ENCODE measurements around the gene AASDH. TPM values are rescaled to one million over a fixed set of nuclear protein-coding genes. Genes with fewer than 3 reads are reported as not detected.

Gene AASDH
- total and polyA plus RNA-seq, 2 of the 4 experiments (the other 2 are of a cell fraction): 4.7 to 12.0 TPM

DNA sequence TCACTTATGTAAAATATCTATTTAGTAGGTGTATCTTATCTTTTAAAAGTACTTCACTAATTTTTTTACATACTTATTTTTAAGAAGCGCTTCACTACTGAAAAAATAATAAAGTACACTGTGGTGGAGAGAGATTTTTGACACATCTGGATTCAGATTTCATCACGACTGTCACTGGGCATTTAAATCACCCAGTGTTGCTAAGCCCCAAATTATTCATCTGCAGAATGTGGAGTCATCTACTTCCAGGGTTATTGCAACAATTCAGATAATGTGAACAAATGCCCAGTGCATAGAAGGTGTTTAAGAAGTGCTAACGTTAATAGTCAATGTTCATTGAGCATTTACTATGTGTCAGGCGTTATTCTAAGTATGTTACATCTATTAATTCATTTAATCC is 41.8 kb downstream of the AASDH start:
- BruUV-seq (replicated peaks): no TSS peak
- no peak overlapping the region for H3K18ac ChIP-seq (ENCODE audit: low read depth, low read length)
- no peak overlapping the region for H4K8ac ChIP-seq (ENCODE audit: low read depth in 2 of 2, low read length in 2 of 2)
- H2BK15ac ChIP-seq (ENCODE audit: low read depth, low read length): no peak overlapping the region
- no peak overlapping the region for H3K14ac ChIP-seq (replicated peaks; ENCODE audit: low read depth, low read length)
- no peaks in the 10 kb centered on the region for H3K79me1 ChIP-seq (ENCODE audit: low read depth in 1 of 2, low read length in 2 of 2)
- no peak for ATAC-seq (ENCODE audit: low read depth)
- POLR2A ChIA-PET (ENCODE audit: unreplicated experiment): no interaction called here
- no peak overlapping the region for H2AK9ac ChIP-seq (replicated peaks; ENCODE audit: low read depth, low read length, poor library complexity)
- H2BK20ac ChIP-seq (ENCODE audit: low read depth, low read length): no peak overlapping the region
- intact Hi-C loops (cut with micrococcal nuclease) (no loop called here), dilution Hi-C loops (cut with HindIII; ENCODE audit: low sequenced_read_pairs, unreplicated experiment) (no loop called here), in situ Hi-C loops (cut with MboI; ENCODE audit: low sequenced_read_pairs) (no loop called here)
- CTCF ChIA-PET: no interaction called here
- WGBS, 2 experiments (ENCODE audit: extremely low coverage in 2 of 2, insufficient read length in 1 of 2): no CpG with 5 or more reads among the region's 4 CpGs
- H3K56ac ChIP-seq (ENCODE audit: extremely low read depth, insufficient read depth, low read length): no peak overlapping the region
- TF ChIP-seq CEBPB (IDR thresholded peaks at IDR 0.05; ENCODE audit: low read depth, low read length) (no peak), NFE2L2 (IDR thresholded peaks at IDR 0.05; ENCODE audit: low read depth, low read length) (no peak), MXI1 (IDR thresholded peaks at IDR 0.05; ENCODE audit: borderline replicate concordance, low read depth, low read length) (no peak), SMC3 (IDR thresholded peaks at IDR 0.05; ENCODE audit: low read depth, low read length) (no peak), BHLHE40 (IDR thresholded peaks at IDR 0.05; ENCODE audit: low read depth, low read length) (no peak)
- TF ChIP-seq, protein P1, sequence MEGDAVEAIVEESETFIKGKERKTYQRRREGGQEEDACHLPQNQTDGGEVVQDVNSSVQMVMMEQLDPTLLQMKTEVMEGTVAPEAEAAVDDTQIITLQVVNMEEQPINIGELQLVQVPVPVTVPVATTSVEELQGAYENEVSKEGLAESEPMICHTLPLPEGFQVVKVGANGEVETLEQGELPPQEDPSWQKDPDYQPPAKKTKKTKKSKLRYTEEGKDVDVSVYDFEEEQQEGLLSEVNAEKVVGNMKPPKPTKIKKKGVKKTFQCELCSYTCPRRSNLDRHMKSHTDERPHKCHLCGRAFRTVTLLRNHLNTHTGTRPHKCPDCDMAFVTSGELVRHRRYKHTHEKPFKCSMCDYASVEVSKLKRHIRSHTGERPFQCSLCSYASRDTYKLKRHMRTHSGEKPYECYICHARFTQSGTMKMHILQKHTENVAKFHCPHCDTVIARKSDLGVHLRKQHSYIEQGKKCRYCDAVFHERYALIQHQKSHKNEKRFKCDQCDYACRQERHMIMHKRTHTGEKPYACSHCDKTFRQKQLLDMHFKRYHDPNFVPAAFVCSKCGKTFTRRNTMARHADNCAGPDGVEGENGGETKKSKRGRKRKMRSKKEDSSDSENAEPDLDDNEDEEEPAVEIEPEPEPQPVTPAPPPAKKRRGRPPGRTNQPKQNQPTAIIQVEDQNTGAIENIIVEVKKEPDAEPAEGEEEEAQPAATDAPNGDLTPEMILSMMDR (conservative IDR thresholded peaks at IDR 0.05; ENCODE audit: low read depth, low read length): no peak
- TF ChIP-seq, protein P2, sequence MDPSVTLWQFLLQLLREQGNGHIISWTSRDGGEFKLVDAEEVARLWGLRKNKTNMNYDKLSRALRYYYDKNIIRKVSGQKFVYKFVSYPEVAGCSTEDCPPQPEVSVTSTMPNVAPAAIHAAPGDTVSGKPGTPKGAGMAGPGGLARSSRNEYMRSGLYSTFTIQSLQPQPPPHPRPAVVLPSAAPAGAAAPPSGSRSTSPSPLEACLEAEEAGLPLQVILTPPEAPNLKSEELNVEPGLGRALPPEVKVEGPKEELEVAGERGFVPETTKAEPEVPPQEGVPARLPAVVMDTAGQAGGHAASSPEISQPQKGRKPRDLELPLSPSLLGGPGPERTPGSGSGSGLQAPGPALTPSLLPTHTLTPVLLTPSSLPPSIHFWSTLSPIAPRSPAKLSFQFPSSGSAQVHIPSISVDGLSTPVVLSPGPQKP (IDR thresholded peaks at IDR 0.05; ENCODE audit: borderline replicate concordance, low read depth, low read length): no peak
- H3K4ac ChIP-seq (ENCODE audit: low read depth, low read length): no peak overlapping the region
- peaks cover 10% of the 10 kb centered on the region for H3K36me3 ChIP-seq (ENCODE audit: control insufficient read depth, insufficient read depth, low read length)
- H2AK5ac ChIP-seq (ENCODE audit: low read depth, low read length): no peak overlapping the region
- H3K4me1 ChIP-seq (ENCODE audit: control insufficient read depth, insufficient read depth, low read length): no peaks in the 10 kb centered on the region
- no peaks in the 10 kb centered on the region for H3K9me1 ChIP-seq (ENCODE audit: insufficient read depth, low read length)
- no peak overlapping the region for H4K5ac ChIP-seq (ENCODE audit: low read depth, low read length)
- H2BK120ac ChIP-seq (ENCODE audit: low read depth, low read length): no peak overlapping the region
- no peak overlapping the region for H4K91ac ChIP-seq (ENCODE audit: insufficient read depth, low read depth, low read length)
- H3K4me2 ChIP-seq (ENCODE audit: low read depth, low read length): no peak overlapping the region
- H3K9me3 ChIP-seq (ENCODE audit: control insufficient read depth, insufficient read depth, low read length): no peaks in the 10 kb centered on the region
- no peaks in the 10 kb centered on the region for H4K20me1 ChIP-seq (ENCODE audit: insufficient read depth, low read length)
- no peaks in the 10 kb centered on the region for H3K27me3 ChIP-seq (ENCODE audit: control insufficient read depth, insufficient read depth, low read length)
- H3K4me3 ChIP-seq (ENCODE audit: insufficient read depth, low read depth, low read length): no peak overlapping the region
- H3K9ac ChIP-seq (ENCODE audit: low read depth, low read length): no peak overlapping the region
- no peak for DNase-seq
- H2AFZ ChIP-seq (replicated peaks; ENCODE audit: low read length, poor library complexity): no peak overlapping the region
- H3K23ac ChIP-seq (ENCODE audit: low read depth, low read length): no peak overlapping the region
- no peak overlapping the region for H3K27ac ChIP-seq (ENCODE audit: insufficient read depth, low read length)
- H2BK5ac ChIP-seq (ENCODE audit: low read depth, low read length, poor library complexity, severe bottlenecking): no peak overlapping the region

Measured in IMR-90 (cell line).